Activated T-cell treated with anti-CD3 and anti-CD28 coated beads for 24 hours (primary cell): ENCODE measurements around the gene MEF2D.

Experiments used
- DNase-seq: peaks from one replicate; pipeline ENCODE4 v3.0.0-alpha.2; 2020; ENCODE audit warnings: low read depth

Gene MEF2D

DNA sequence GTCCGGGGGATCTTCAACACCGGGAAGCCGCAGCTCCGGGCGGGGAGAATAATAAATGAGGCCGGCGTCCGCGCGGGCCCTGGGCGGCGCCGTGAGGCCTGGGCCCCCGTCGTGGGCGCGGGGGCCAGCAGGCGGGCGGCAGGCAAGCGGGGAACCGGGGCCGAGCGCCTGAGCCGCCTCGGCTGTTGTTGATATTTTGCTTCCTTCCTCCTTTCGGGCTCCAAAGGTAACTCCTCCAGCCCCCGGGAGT, at the start of gene MEF2D:
Gene MEF2D (minus strand): TSS at position 233 of the 250 bp plus-strand sequence. CDS start 17,483 bp downstream, outside the sequence.
- no peak for DNase-seq

DNA sequence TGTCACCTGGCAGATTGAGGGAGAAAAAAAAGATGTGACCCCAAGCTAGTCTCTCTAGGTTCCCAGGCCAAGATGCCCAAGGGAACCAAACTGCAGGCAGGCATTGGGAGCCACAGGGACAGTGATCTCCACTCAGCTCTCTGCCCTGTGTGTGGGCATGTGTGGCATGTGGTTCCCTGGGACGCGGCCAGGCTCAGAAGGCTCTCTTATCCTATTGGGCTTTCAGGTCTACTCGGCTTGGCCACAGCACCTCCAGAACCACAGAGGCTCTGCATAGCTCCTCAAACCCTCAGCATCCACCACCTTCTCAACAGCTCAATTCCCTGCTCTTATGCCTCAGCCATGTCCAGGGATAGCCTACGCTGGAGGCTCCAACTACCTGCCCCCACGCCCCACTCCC, 49.8 kb upstream of the MEF2D start:
- no peak for DNase-seq

DNA sequence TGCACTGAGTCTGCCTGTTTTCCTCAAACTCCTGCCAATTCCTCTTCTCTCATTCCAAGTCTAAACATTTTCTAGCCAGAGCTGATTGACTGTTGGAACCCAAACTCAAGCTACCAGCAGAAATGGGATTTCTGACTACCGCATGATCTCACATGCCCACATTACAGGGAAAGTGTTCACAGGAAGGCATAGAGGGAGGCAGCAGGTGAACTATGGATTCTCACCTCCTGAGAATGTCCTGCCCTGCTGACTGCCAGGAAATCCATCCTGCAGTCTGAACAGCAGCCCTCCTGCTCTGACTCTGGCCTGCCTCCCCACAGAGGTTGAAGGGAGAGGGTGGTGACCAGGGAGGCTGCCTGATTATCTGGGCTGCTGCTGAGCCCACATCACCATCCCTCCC, 49.3 kb upstream of the MEF2D start:
- no peak for DNase-seq

DNA sequence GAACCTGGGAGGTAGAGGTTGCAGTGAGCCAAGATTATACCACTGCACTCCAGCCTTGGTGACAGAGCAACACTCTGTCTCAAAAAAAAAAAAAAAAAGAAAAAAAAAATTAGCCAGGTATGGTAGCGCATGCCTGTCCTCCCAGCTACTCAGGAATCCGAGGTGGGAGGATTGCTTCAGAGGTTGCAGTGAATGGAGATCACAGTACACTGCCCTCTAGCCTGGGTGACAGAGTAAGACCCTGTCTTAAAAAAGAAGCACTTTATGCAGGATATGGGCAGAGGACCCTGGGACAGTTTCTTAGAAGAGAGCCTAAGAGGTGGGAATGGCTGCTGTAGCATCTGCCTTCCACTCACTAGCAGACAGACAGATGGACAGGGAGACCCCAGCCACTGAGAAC, 48.8 kb upstream of the MEF2D start:
- DNase-seq = no peak

DNA sequence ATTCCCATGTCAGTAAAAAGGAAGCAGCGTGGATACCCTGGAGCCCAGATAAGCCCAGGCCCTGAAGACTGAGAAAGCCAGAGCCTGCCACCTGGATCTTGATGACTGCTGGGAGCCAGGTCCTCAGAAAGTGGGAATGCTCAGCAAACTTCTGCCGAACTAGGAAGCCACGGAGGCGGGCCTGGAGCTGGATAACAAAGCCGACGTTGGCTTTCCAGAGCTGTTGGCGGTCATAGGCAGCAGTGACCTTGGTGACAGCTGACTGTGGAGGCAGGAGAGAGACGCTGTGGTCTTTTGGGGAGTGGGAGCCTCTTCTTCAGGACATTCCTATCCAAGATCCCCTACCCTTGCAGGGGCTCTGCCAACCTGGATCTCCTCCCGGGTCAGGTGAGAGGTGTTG, 47.4 kb upstream of the MEF2D start:
- DNase-seq = no peak

DNA sequence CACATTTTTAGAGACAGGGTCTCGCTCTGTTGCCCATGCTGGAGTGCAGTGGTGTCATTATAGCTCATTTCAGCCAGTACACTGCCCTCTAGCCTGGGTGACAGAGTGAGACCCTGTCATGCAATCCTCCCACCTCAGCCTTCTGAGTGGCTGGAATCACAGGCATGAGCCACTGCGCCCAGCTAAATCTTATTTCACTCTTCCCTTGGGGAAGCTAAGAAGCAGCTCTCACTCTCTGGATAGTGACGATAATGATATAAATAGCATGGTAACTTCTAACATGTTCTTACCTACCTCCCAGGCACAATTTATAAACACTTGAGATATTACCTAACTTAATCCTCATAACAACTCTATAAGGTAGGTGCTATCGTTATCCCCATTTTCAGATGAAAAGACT, 46.9 kb upstream of the MEF2D start:
- DNase-seq = no peak

DNA sequence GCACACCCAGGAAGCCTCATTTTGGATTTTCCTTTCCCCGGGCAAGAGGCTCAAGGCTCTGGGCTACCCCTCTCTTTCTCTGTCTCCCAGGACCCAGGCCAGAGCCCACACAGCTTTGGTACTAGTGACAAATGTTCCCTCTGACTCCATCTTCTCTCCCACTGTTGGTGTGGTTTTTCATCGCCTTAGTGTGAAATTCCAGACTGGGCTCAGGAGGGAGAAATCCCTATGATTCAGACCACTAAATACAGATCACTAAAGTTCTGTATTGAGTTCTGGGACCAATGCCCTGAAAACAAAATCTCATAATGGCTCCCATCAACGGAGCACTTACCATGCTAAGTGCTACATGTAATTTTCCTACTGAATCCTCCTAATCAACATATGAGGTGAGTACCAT, 45.7 kb upstream of the MEF2D start:
- DNase-seq = no peak

DNA sequence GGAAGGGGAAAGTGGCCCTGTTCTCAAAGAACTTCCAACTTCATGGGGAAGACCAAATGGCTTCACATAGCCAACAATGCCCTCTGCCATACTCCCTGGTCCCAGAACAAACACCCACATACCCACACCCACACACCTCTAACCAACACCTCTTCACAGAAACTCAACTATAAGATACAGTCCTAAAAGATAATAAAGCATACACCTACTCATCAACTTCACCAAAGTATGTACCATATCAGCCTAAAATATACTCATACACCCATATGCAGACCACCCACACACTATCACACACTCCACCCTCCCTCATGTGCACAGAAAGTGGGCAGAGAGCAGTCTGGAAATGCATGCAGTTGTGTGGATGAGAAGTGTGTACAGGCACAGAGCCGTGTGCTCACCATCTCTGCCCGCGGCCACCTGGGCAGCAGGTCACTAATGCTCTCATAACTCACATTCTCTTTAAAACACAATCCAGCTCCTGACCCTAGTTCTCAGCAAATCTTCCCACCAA, 44.1 kb upstream of the MEF2D start:
- DNase-seq = no peak

DNA sequence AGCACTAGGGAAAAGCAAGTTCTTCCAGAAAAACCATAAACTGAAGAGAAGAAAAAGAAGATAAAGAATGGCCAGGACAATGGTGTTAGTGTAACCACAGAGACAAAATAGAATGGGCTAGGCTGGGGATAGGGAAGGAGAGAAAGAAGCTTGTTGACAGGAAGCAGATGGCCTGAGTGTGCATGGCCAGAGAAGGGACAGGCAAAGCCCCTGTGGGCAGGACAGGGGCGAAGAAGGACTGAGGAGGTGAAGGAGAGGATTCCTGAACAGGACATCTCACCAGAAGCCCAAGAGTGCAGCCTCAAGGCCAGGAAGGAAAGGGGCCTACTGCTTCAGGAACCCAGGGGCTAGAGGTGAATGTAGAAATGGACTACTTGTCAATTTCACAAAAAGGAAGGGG, 42.5 kb upstream of the MEF2D start:
- no peak for DNase-seq

DNA sequence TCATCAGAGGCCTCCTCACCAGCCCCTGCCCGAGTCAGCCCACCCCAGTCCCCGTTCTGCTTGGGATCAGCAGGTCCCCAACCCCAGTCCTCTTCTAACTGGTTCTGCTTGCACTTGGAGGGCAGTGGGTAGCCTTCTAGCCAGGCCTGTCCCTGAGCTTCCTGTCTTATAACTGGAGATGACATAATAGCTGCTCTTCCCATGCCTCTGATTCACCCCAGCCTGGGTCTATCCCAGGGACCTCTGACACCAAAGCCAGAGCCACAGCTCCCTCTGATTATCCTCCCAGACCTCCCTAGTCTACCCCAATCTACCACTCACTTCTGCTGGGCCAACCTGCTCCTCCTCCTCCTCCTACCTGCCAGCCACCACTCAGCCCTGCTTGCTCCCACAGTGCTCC, 40.4 kb upstream of the MEF2D start:
- no peak for DNase-seq

DNA sequence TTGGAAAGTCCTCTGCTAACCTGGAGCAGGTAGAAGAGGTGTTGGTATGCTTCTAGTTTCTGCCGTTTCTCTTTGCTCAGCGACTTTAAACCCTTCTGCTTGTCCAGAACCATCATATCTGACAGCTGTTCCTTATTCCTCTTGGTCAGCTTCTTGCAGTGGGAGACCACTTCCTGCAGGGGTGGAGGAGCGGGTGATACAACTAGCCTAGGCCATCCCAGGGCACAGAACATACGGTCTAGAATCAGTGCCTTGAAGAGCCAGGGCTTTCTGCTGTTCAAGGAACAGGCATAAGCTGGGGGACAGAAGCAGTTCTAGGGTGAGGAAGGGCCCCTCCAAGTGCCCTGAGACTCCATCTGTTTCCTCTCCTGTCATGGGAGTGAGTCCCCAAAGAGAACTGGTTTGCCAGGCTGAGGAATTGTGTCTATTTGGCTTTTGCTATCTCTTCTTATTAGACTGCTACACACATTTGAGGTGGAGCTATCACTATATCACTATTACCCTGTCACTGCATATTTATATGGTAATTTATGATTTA, 39.3 kb upstream of the MEF2D start:
- no peak for DNase-seq

DNA sequence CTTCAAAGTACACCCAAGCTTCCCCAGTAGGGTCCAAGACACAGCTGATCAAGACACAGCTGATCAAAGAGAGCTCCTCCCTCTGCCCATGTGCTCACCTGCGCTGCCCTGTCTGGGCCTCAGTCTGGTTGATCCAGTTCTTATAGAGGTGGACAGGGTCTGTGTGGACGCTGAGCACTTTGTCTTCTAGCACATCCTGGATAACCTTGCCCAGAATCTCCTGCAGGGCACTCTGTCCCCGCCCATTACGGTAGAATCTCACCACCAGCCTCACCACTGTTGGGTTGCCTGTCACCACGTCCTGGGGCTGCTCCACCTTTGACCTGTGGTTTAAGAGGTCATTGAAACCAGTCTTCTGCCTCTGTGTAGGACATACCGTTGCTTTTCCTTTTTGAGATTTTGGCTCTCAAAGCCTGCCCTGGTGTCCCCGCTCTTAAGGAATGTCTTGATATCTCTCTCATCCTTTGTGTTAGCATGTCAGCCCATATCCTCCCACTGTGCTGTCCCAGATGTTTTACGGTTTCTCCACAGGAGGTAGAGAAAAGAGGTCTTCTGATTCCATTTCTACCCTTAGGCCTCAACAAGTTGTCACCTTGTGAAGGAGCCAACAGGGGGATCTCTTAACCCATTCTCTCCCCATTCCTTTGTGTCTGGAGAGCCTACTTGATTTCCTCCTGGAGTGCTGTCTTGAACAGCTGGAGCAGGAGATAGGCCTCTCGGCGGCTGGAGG, 38.3 kb upstream of the MEF2D start:
- no peak for DNase-seq

DNA sequence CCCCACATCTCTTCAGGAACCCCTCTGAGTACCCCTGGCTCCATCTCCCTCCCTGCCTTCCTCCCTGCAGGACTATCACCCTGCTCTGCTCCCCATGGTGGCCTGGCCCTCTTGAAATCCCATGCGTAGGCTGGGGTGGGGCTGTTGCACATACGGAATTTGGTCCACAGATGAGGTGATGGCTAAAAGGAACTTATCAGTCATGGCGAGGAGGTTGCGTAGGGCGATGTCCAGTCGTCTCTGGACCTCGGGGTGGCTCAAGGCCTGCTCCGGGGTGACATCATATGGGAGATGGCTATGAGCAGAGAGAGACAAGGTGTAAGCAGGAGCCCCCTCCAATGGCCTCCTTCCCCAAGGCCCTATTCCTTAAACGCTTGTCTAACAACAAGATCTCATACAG, 36.5 kb upstream of the MEF2D start:
- DNase-seq = no peak

DNA sequence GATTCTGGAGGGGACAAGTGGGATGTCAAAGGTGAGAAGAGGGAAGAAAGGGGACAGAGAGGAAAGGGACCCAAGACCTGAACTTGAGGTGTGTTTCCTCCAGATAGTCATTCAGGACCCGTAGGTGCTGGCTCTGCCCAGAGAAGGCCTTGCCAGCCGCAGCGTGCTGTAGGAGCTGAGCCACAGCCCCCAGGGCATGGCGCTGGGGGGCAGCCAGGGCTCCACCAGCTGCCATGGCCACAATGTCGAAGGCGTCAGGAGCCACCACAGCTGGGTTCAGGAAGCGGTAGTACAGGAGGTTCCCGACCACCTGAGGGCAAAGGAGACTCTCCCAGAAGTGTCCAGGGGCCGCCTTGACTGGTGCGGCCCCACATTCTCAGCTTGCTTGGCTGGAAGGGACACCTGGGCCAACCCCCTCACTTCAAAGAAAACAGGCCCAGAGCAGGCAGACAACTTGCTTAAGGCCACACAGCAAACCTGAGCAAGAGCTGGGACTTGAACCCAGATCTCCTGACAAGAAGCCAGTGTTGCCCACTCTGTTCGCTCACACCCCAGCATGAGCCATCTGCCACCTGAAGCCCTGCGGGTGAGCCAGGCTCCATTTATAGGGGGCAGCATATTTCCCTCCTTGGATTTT, 34.0 kb upstream of the MEF2D start:
- DNase-seq = no peak

DNA sequence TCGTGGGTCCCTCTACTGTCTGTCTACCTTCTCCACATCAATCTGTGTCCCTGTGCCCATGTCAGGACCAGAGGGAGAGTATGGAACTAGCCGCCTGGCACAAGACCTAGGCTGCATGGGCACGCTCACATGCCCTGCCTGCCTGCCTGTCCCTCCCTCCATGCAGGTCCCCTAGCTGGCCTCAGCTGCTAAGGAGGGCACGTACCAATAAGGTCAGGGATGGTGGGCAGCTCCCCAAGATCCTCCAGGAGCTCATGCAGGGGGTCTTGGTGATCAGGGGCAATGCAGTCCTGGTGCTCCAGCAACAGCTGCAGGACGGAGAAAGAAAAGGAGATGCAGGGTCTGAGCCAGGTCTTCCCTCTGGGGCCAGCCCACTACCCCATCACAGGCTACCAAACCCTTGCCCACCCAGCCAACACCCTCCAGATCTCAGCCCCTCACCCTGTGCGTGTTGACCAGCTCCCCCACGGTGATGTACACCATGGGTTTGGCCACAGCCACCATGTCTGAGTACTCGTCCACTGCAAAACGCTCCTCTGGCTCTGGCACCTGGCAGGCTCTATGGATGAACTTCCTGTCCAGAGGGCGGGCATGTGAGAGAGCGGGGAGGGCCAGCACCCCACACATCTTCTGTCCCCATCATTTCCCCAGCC, 33.1 kb upstream of the MEF2D start:
- DNase-seq = no peak

DNA sequence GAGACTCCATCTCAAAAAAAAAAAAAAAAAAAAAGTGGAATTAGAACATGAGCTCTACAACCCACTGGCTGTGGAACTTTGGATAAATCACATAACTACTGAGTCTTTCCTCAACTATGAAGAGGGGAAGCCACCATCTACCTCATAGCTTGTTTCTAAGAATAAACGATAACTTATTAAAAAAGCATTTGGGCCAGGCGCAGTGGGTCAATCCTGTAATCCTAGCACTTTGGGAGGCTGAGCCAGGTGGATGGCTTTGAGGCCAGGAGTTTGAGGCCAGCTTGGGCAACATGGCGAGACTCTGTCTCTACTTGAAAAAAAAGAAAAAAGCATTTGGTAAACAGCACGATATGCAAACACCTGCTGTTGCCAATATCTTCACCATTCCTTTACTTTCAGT, 31.8 kb upstream of the MEF2D start:
- DNase-seq = no peak

DNA sequence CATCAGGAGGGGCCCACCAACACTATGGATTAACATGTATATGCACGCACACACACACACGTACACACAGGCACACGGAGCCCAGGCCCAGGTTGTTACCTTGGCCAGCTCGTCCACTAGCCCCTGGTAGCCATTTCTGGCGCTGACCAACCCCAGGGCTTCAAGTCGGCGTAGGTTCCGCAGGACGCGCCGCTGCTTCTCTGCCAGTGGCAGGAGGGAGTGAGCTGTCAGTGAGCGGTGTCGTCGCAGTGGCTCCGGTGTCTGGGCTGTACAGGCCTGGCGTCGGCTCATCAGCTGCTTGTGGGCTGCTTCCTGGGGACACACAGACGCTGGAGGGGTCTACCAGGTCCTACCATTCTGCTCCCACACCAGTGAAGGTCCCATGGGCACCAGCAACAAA, 29.4 kb upstream of the MEF2D start:
- DNase-seq = no peak

DNA sequence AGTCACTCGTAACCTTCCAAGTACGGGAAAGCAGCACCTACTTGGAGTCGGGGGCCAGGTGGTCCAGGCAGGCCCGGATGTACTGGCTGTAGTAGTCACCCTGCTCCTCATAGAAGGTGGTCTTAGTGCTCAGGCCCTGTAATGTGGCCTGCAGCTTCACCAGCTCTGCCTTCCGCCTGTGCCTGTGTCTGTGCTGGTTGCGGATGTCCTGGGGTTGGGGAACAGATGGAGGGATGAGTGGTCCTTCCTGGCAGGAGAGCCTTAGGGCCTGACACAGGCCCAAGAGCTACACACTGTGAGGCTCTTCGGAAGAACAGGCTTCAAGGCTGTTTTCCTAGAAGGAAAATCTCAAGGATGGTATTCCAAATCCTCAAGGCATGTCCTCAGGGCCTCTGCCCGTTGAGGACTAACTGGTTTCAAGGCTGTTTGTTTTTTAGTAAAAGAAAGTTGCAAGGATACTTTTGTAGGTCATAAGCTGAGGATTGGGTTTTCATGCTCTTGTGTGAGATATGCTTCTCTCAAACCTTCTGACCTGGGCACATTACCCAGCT, 28.4 kb upstream of the MEF2D start:
- no peak for DNase-seq

DNA sequence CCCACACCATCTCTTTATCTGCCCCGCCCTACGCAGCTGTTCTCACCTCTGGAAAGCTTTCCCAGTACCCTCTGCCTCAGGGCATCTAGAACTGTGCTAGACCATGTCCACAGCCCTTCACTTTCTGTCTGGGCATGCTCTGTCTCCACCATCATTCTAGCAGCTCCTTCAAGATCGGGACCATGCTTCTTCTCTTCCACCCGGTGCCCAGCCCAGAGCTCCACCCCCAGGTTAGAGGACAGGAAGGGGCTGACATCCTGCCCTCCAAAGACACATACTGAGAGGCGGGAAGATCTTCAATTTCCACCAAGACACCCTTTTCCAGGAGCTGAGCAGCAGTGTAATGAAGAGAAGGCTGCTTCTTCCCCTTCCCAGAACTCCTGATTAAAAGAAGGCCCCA, 27.7 kb upstream of the MEF2D start:
- DNase-seq = no peak

DNA sequence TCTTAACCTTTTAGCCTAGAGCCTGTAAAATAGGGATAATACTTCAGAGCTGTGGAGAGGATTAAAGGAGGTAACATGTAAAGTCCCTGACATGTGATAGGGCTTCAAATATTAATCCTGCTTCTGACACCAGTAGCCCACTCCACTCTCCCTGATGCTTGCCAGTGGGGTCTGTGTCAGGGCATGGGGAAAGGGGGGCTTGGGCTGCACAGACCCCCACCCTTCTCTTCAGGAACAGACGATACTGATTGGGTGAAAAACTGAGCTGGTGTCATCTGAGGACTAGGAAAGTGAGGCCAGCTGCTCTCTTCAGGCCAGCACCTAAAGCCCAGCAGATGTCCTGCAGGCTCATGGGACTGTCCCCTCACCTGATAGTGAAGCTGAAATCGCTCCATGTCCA, 27.0 kb upstream of the MEF2D start:
- no peak for DNase-seq

DNA sequence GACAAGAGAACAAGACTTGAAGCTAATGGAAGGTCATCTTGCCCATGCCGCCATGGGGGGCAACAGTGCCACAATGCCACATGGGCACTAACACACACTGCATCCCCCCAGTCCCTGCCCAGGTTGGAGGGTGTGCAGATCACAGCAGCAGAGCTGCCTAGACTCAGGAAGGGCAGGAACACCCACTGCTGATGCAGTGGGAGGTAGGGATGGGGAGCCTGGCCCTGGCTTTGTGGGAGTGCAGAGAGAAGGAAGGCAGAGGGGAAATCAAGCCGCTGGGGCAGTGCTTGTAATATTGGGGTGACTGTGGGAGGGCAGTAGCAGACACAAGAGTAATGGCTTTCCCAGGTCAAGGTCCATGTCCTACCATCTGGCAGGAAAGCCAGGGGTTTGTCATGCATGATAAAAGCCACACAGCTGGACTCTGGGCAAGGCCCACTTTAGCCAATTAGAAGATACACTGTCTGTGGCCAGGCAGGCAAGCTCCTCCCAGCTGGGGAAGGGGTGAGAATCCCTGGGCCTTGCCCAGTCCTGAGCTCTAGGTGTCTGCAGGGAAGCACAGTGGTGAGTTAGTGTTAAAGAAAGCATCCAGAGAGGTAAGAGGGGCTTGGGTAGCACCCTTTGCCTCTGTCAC, 25.4 kb upstream of the MEF2D start:
- DNase-seq = no peak

DNA sequence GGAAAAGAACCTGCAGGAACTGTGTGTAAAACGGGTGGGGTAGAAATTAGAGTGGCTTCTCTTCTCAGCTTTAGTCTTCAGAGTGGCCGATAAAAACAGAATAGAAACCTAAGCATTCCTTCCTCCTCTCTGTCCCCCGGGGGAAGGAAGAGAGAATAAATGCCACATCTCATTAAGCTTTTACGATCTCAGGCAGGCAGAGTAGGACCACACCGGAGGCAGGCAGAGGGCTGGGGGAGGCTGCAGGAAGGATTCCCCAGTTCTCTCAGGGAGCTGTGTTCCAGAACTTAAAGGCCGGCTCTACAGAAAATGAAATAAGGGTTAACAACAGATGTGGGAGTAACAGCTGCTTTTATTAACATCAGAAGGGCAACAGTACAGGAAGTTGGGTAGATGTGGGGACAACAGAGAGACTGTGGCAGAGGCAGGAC, 24.5 kb upstream of the MEF2D start:
- DNase-seq = no peak

DNA sequence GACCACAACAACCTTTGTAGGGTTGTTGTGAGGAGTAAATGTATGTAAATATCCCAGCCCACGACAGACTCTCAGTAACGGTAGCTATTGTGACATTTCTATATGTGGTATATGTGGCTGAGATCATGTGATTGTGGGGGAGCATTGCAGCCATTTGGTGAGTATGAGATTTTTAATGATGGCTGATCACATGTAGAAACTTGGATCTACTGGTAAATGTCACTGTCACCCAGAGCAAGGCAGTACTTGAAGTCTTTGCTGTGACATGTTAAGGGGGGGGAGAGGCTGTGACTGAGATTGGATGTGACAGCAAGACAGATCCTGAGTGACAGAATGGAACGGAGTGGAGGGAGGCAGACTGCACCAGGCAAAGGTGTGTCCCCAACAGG, 23.9 kb upstream of the MEF2D start:
- DNase-seq = no peak
